ENCODE data around the gene XRRA1.

Gene XRRA1

GRCh38 chr11:74929431-74930363 lies 19.2 kb downstream of the XRRA1 start:
- DNase-seq (ENCODE audit: low read depth): peak; percentile 94
- TF ChIP-seq CTCF (IDR thresholded peaks at IDR 0.05; ENCODE audit: insufficient read depth, low read depth, low read length, missing control alignments): peak; percentile 90
- H3K4me3 ChIP-seq (ENCODE audit: low read length): no peak overlapping the region

GRCh38 chr11:74927496-74927895 lies 21.4 kb downstream of the XRRA1 start:
- TF ChIP-seq CTCF (IDR thresholded peaks at IDR 0.05; ENCODE audit: insufficient read depth, low read depth, low read length, missing control alignments): no peak
- no peak for DNase-seq (ENCODE audit: low read depth)
- no peak overlapping the region for H3K4me3 ChIP-seq (ENCODE audit: low read length)

GRCh38 chr11:74926304-74927030 lies 22.4 kb downstream of the XRRA1 start:
- H3K4me3 ChIP-seq (ENCODE audit: low read length): no peak overlapping the region
- no peak for TF ChIP-seq CTCF (IDR thresholded peaks at IDR 0.05; ENCODE audit: insufficient read depth, low read depth, low read length, missing control alignments)
- no peak for DNase-seq (ENCODE audit: low read depth)

GRCh38 chr11:74925281-74925680 lies 23.6 kb downstream of the XRRA1 start:
- TF ChIP-seq CTCF (IDR thresholded peaks at IDR 0.05; ENCODE audit: insufficient read depth, low read depth, low read length, missing control alignments): no peak
- DNase-seq (ENCODE audit: low read depth): no peak
- no peak overlapping the region for H3K4me3 ChIP-seq (ENCODE audit: low read length)

DNA sequence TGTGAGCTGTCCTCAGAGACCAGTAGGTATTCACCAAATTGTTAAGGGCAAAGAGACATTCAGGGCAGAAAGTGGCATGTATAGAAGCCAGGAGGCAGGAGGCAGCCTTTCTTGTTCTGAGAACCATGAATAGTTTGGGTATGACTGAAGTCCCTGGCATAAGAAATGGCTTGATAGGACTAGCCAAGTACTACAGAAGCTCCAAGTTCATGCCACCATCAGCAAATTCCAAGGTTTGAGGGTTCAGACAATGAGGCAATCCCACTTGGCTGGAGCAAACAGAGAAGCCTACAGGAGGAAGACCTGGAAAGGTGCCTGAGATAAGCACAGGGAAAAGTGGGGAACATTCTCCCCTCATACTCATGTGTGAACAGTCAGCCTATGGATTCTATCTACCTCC lies 25.8 kb downstream of the XRRA1 start:
- H3K4me3 ChIP-seq (ENCODE audit: low read length): no peak overlapping the region
- DNase-seq (ENCODE audit: low read depth): peak; percentile 34
- TF ChIP-seq CTCF (IDR thresholded peaks at IDR 0.05; ENCODE audit: insufficient read depth, low read depth, low read length, missing control alignments): no peak

DNA sequence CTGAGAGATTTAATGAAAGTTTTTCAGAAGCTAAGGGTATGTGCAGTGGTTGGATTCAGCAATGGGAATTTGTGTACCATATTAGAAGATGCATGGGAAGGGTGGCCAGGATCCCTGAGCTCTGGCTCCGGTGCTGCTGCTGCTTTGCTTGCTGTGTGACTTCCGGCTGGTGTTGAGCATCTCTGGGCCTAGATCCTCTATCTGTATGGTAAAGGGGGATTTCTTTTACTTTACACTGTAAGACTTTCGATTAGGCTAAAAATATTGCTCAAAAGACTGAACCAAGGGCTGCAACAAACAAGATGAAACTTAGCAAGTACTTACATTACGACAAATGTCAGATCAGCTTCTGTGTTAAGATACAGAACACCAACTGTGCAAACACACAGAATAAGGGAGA lies 39.1 kb downstream of the XRRA1 start:
- DNase-seq (ENCODE audit: low read depth): no peak
- no peak overlapping the region for H3K4me3 ChIP-seq (ENCODE audit: low read length)
- no peak for TF ChIP-seq CTCF (IDR thresholded peaks at IDR 0.05; ENCODE audit: insufficient read depth, low read depth, low read length, missing control alignments)
